ACC112 (cell line): ENCODE data around the gene SYNJ2.

Experiments
- H2AFZ ChIP-seq: fragments of 200-600 bp; sonication (generic); one replicate; pipeline ENCODE4 v1.6.0; 2017; ENCODE audit warnings: antibody characterized with exemption, low read length; ENCODE audit not compliant: unreplicated experiment
- H3K27ac ChIP-seq: fragments of 200-600 bp; sonication (generic); 2 replicates; pipeline ENCODE4 v1.5.1; 2014; ENCODE audit warnings: low read depth, mild to moderate bottlenecking, antibody characterized with exemption, low read length, moderate library complexity
- H3K27me3 ChIP-seq: fragments of 200-600 bp; sonication (generic); 2 replicates; pipeline ENCODE4 v1.6.1; 2014; ENCODE audit warnings: mild to moderate bottlenecking, antibody characterized with exemption, low read length, moderate library complexity, mixed read lengths; ENCODE audit not compliant: insufficient read depth
- H3K36me3 ChIP-seq: fragments of 200-600 bp; sonication (generic); 2 replicates; pipeline ENCODE4 v1.6.1; 2016; ENCODE audit warnings: mild to moderate bottlenecking, antibody characterized with exemption, low read length, moderate library complexity, mixed read lengths; ENCODE audit not compliant: insufficient read depth
- H3K4me1 ChIP-seq: fragments of 200-600 bp; sonication (generic); one replicate; pipeline ENCODE4 v1.6.1; 2016; ENCODE audit warnings: low read length, mixed read lengths; ENCODE audit not compliant: insufficient read depth, unreplicated experiment, control insufficient read depth
- H3K4me3 ChIP-seq: fragments of 200-600 bp; sonication (generic); 2 replicates; pipeline ENCODE4 v1.5.1; 2014; ENCODE audit warnings: mild to moderate bottlenecking, low read depth, low read length
- H3K79me2 ChIP-seq: fragments of 200-600 bp; sonication (generic); one replicate; pipeline ENCODE4 v1.6.0; 2016; ENCODE audit warnings: low read length; ENCODE audit not compliant: control insufficient read depth, unreplicated experiment, insufficient read depth

SYNJ2 gene

GRCh38 chr6:158000530-158001307 lies 19.1 kb downstream of the SYNJ2 start:
- Histone ChIP-seq H2AFZ (no peak overlapping the region), H3K36me3 (no peaks in the 10 kb centered on the region), H3K79me2 (peaks cover 85% of the 10 kb centered on the region), H3K27ac (0 out of 2 replicates have a peak overlapping the region, but pooled peaks have one; percentile 13), H3K4me1 (peaks cover 32% of the 10 kb centered on the region), H3K4me3 (no peak overlapping the region), H3K27me3 (no peaks in the 10 kb centered on the region)

GRCh38 chr6:158002249-158002950 lies 20.7 kb downstream of the SYNJ2 start:
- H3K27ac ChIP-seq, result peak overlapping the region; percentile 97
- H2AFZ ChIP-seq, result no peak overlapping the region
- H3K27me3 ChIP-seq, result no peaks in the 10 kb centered on the region
- peaks cover 87% of the 10 kb centered on the region for H3K79me2 ChIP-seq
- H3K4me3 ChIP-seq, result peak overlapping the region; percentile 21; the same call in 1 of the 2 replicates
- H3K4me1 ChIP-seq, result peaks cover 32% of the 10 kb centered on the region
- H3K36me3 ChIP-seq, result no peaks in the 10 kb centered on the region

- H3K27me3 ChIP-seq, result no peaks in the 10 kb centered on the region
- peak overlapping the region; percentile 21; the same call in 1 of the 2 replicates for H3K4me3 ChIP-seq
- no peaks in the 10 kb centered on the region for H3K36me3 ChIP-seq
- H3K27ac ChIP-seq, result peak overlapping the region; percentile 97
- peaks cover 87% of the 10 kb centered on the region for H3K79me2 ChIP-seq
- peaks cover 37% of the 10 kb centered on the region for H3K4me1 ChIP-seq
- H2AFZ ChIP-seq, result no peak overlapping the region
Observed at GRCh38 chr6:158002951-158003853, 21.5 kb downstream of the SYNJ2 start.

GRCh38 chr6:158003910-158004700 lies 22.4 kb downstream of the SYNJ2 start:
- Histone ChIP-seq H3K27ac (peak overlapping the region; percentile 97), H3K4me1 (peaks cover 46% of the 10 kb centered on the region), H3K27me3 (no peaks in the 10 kb centered on the region), H3K36me3 (no peaks in the 10 kb centered on the region), H2AFZ (no peak overlapping the region), H3K79me2 (peaks cover 88% of the 10 kb centered on the region), H3K4me3 (no peak overlapping the region)

GRCh38 chr6:158004701-158005095 lies 23.0 kb downstream of the SYNJ2 start:
- H3K36me3 ChIP-seq, result no peaks in the 10 kb centered on the region
- peak overlapping the region; percentile 97 for H3K27ac ChIP-seq
- no peaks in the 10 kb centered on the region for H3K27me3 ChIP-seq
- no peak overlapping the region for H2AFZ ChIP-seq
- peaks cover 87% of the 10 kb centered on the region for H3K79me2 ChIP-seq
- H3K4me1 ChIP-seq, result peaks cover 52% of the 10 kb centered on the region
- H3K4me3 ChIP-seq, result no peak overlapping the region

- Histone ChIP-seq H3K4me3 (no peak overlapping the region), H2AFZ (no peak overlapping the region), H3K27ac (no peak overlapping the region), H3K36me3 (no peaks in the 10 kb centered on the region; the same call in 1 of the 2 replicates), H3K79me2 (peaks cover 87% of the 10 kb centered on the region), H3K4me1 (peaks cover 52% of the 10 kb centered on the region), H3K27me3 (no peaks in the 10 kb centered on the region)
Observed at GRCh38 chr6:158005626-158006180, 24.0 kb downstream of the SYNJ2 start.

GRCh38 chr6:158006331-158006730 lies 24.7 kb downstream of the SYNJ2 start:
- Histone ChIP-seq H3K27ac (no peak overlapping the region), H3K4me1 (peaks cover 55% of the 10 kb centered on the region), H3K4me3 (no peak overlapping the region), H3K36me3 (no peaks in the 10 kb centered on the region; the same call in 1 of the 2 replicates), H3K79me2 (peaks cover 88% of the 10 kb centered on the region), H2AFZ (no peak overlapping the region), H3K27me3 (no peaks in the 10 kb centered on the region)

- H3K27me3 ChIP-seq, result no peaks in the 10 kb centered on the region
- no peaks in the 10 kb centered on the region; the same call in 1 of the 2 replicates for H3K36me3 ChIP-seq
- no peak overlapping the region for H3K4me3 ChIP-seq
- H3K79me2 ChIP-seq, result peaks cover 89% of the 10 kb centered on the region
- H3K27ac ChIP-seq, result no peak overlapping the region
- no peak overlapping the region for H2AFZ ChIP-seq
- H3K4me1 ChIP-seq, result peaks cover 57% of the 10 kb centered on the region
Observed at GRCh38 chr6:158006821-158007570, 25.3 kb downstream of the SYNJ2 start.

GRCh38 chr6:158008864-158009113 lies 27.1 kb downstream of the SYNJ2 start:
- Histone ChIP-seq H3K79me2 (peaks cover 95% of the 10 kb centered on the region), H3K4me1 (peaks cover 41% of the 10 kb centered on the region), H3K36me3 (no peaks in the 10 kb centered on the region; the same call in 1 of the 2 replicates), H3K27ac (peak overlapping the region; percentile 54), H3K27me3 (no peaks in the 10 kb centered on the region), H2AFZ (no peak overlapping the region), H3K4me3 (no peak overlapping the region)
